A549 (cell line): ENCODE data around the gene MSMO1. TPM values are rescaled to one million over a fixed set of nuclear protein-coding genes. Genes with fewer than 3 reads are reported as not detected.

Source experiments
- ATAC-seq, 2 experiments: fragments of 200-7000 bp in 1 of 2; fragments of >200 bp in 1 of 2; cut with Nextera tagmentation in 1 of 2; cut with Tn5 transposase in 1 of 2; 3 replicates each; pipeline versions ENCODE4 v1.8.0 to v1.9.1; 2018 to 2020; ENCODE audit warnings: mild to moderate bottlenecking in 1 of 2, moderate library complexity in 1 of 2
- CTCF ChIA-PET: fragments of 300-600 bp; sonication (Branson Sonifier 250); formaldehyde crosslinking; extraction: SDS; loops from one replicate; lab custom pipeline; 2021; ENCODE audit warnings: antibody characterized with exemption, inconsistent platforms; lab: Yijun Ruan, JAX
- POLR2A ChIA-PET: fragments of 350-600 bp; formaldehyde crosslinking; extraction: SDS; loops from one replicate; lab custom pipeline; 2021; ENCODE audit warnings: antibody characterized with exemption, inconsistent platforms; lab: Yijun Ruan, JAX
- DNase-seq, 2 experiments: peaks; one replicate each; pipeline versions ENCODE4 v3.0.0 to v3.0.0-alpha.2; 2011 to 2016; ENCODE audit warnings: low read depth in 1 of 2, low spot score in 1 of 2
- FAIRE-seq: peaks from 2 replicates; lab custom pipeline; 2011; peaks lifted over from hg19 to GRCh38; lab: Jason Lieb, UNC
- H3K27ac ChIP-seq, 2 experiments: fragments of >200 bp; sonication (Bioruptor Twin); formaldehyde crosslinking; 3 replicates each; pipeline ENCODE4 v1.5.1; 2016 to 2017
- H3K4me1 ChIP-seq: fragments of >200 bp; sonication (Bioruptor Twin); formaldehyde crosslinking; 3 replicates; pipeline ENCODE4 v1.6.1; 2016
- H3K4me2 ChIP-seq: fragments of >200 bp; sonication (Bioruptor Twin); formaldehyde crosslinking; 3 replicates; pipeline ENCODE4 v1.6.1; 2016
- H3K4me3 ChIP-seq: fragments of >200 bp; sonication (Bioruptor Twin); formaldehyde crosslinking; 3 replicates; pipeline ENCODE4 v1.5.1; 2016
- H3K9me3 ChIP-seq: fragments of >200 bp; sonication (Bioruptor Twin); formaldehyde crosslinking; 3 replicates; pipeline ENCODE4 v1.6.1; 2016
- BCL3 ChIP-seq: fragments of >200 bp; sonication (Bioruptor Twin); formaldehyde crosslinking; IDR thresholded peaks from 3 replicates; pipeline ENCODE4 v1.6.1; 2016
- CBX2 ChIP-seq: fragments of 200-600 bp; sonication (generic); IDR thresholded peaks from 2 replicates; pipeline ENCODE4 v1.6.1; 2016; ENCODE audit warnings: low read depth, mild to moderate bottlenecking, borderline replicate concordance
- CBX8 ChIP-seq: fragments of 200-600 bp; sonication (generic); IDR thresholded peaks from 2 replicates; pipeline ENCODE4 v1.6.1; 2016
- CEBPB ChIP-seq, 2 experiments: fragments of >200 bp in 1 of 2; sonication (Bioruptor Twin) in 1 of 2; formaldehyde crosslinking in 1 of 2; IDR thresholded peaks; 2 replicates each; pipeline ENCODE4 v1.6.1; 2012 to 2016
- E2F6 ChIP-seq: IDR thresholded peaks from 2 replicates; pipeline ENCODE4 v1.6.1; 2012; ENCODE audit warnings: low read depth, borderline replicate concordance
- ELK1 ChIP-seq: fragments of 150-350 bp; IDR thresholded peaks from 2 replicates; pipeline ENCODE4 v1.6.1; 2014; ENCODE audit warnings: low read depth, mild to moderate bottlenecking, low read length
- EP300 ChIP-seq, 2 experiments: fragments of >200 bp; sonication (Bioruptor Twin); formaldehyde crosslinking; IDR thresholded peaks; 2 replicates in 1 of 2; 3 replicates in 1 of 2; pipeline ENCODE4 v1.6.1; 2016 to 2017
- ESRRA ChIP-seq: fragments of 150-350 bp; IDR thresholded peaks from 2 replicates; pipeline ENCODE4 v1.6.1; 2014; ENCODE audit warnings: mild to moderate bottlenecking, low read length, borderline replicate concordance
- FOSB ChIP-seq: fragments of 250-450 bp; sonication (Bioruptor Pico); IDR thresholded peaks from 2 replicates; pipeline ENCODE4 v1.5.0; 2020; ENCODE audit warnings: mild to moderate bottlenecking, moderate library complexity
- FOSL2 ChIP-seq, 2 experiments: fragments of 450-650 bp in 1 of 2; fragments of >200 bp in 1 of 2; sonication (Bioruptor Twin) in 1 of 2; formaldehyde crosslinking; IDR thresholded peaks; 2 replicates each; pipeline versions ENCODE4 v1.5.0 to v1.6.1; 2016 to 2020; ENCODE audit warnings: mild to moderate bottlenecking in 1 of 2, moderate library complexity in 1 of 2
- FOXS1 ChIP-seq: fragments of 250-450 bp; sonication (Bioruptor Pico); IDR thresholded peaks from 2 replicates; pipeline ENCODE4 v1.5.0; 2020; ENCODE audit warnings: mild to moderate bottlenecking, moderate library complexity
- GATA3 ChIP-seq: IDR thresholded peaks from 2 replicates; pipeline ENCODE4 v1.6.1; 2012; ENCODE audit warnings: borderline replicate concordance
- HDAC2 ChIP-seq: fragments of 200-600 bp; sonication (generic); IDR thresholded peaks from 2 replicates; pipeline ENCODE4 v1.6.1; 2016
- HES2 ChIP-seq: fragments of >200 bp; sonication (Bioruptor Twin); formaldehyde crosslinking; IDR thresholded peaks from 2 replicates; pipeline ENCODE4 v1.6.1; 2016
- HEYL ChIP-seq: fragments of 250-450 bp; sonication (Bioruptor Pico); IDR thresholded peaks from 2 replicates; pipeline ENCODE4 v1.8.0; 2021; ENCODE audit warnings: mild to moderate bottlenecking, moderate library complexity
- HOXA7 ChIP-seq: fragments of 250-450 bp; sonication (Bioruptor Pico); IDR thresholded peaks from 2 replicates; pipeline ENCODE4 v1.5.0; 2020; ENCODE audit warnings: mild to moderate bottlenecking, moderate library complexity
- KDM1A ChIP-seq: fragments of 200-600 bp; sonication (generic); IDR thresholded peaks from 2 replicates; pipeline ENCODE4 v1.6.1; 2016; ENCODE audit warnings: low read depth, mild to moderate bottlenecking
- MAX ChIP-seq: IDR thresholded peaks from 2 replicates; pipeline ENCODE4 v1.6.1; 2012
- MAZ ChIP-seq: fragments of 150-350 bp; IDR thresholded peaks from 2 replicates; pipeline ENCODE4 v1.6.1; 2014; ENCODE audit warnings: antibody characterized with exemption, low read depth, low read length, borderline replicate concordance
- MYC ChIP-seq: IDR thresholded peaks from 2 replicates; pipeline ENCODE4 v1.6.1; 2012; ENCODE audit warnings: mild to moderate bottlenecking, inconsistent platforms, low read length, improper control_type of control experiment, borderline replicate concordance
- PBX3 ChIP-seq: IDR thresholded peaks from 2 replicates; pipeline ENCODE4 v1.6.1; 2012
- PHF8 ChIP-seq: fragments of 200-600 bp; sonication (generic); IDR thresholded peaks from 2 replicates; pipeline ENCODE4 v1.6.1; 2016; ENCODE audit warnings: low read depth, mild to moderate bottlenecking, antibody characterized with exemption, moderate library complexity, borderline replicate concordance
- POLR2AphosphoS2 ChIP-seq: conservative IDR thresholded peaks from 2 replicates; pipeline ENCODE4 v1.6.1; 2012; ENCODE audit warnings: low read length, improper control_type of control experiment, inconsistent platforms
- RARB ChIP-seq: fragments of 250-450 bp; sonication (Bioruptor Pico); IDR thresholded peaks from 2 replicates; pipeline ENCODE4 v1.8.0; 2021; ENCODE audit warnings: mild to moderate bottlenecking, moderate library complexity
- RCOR1 ChIP-seq: fragments of 150-350 bp; IDR thresholded peaks from 2 replicates; pipeline ENCODE4 v1.6.1; 2014; ENCODE audit warnings: antibody characterized with exemption, low read length, low read depth
- RFX5 ChIP-seq: fragments of 450-650 bp; IDR thresholded peaks from 2 replicates; pipeline ENCODE4 v1.7.1; 2014; ENCODE audit warnings: antibody characterized with exemption, mild to moderate bottlenecking, moderate library complexity
- RNF2 ChIP-seq: fragments of 200-600 bp; sonication (generic); IDR thresholded peaks from 2 replicates; pipeline ENCODE4 v1.6.1; 2016; ENCODE audit warnings: low read depth, mild to moderate bottlenecking, antibody characterized with exemption, moderate library complexity, borderline replicate concordance
- TP53 ChIP-seq: fragments of 250-450 bp; sonication (Bioruptor Pico); IDR thresholded peaks from 2 replicates; pipeline ENCODE4 v1.5.0; 2021; ENCODE audit warnings: mild to moderate bottlenecking, moderate library complexity
- ZNF302 ChIP-seq: fragments of 250-450 bp; sonication (Bioruptor Pico); IDR thresholded peaks from 2 replicates; pipeline ENCODE4 v1.9.0; 2021; ENCODE audit warnings: inconsistent platforms, mild to moderate bottlenecking, moderate library complexity
- ZSCAN20 ChIP-seq: fragments of 250-450 bp; sonication (Bioruptor Pico); IDR thresholded peaks from 2 replicates; pipeline ENCODE4 v1.8.0; 2022; ENCODE audit warnings: mild to moderate bottlenecking, moderate library complexity
- WGBS: methylation state at CpG from one replicate; pipeline ENCODE4 v1.1.6; 2017; ENCODE audit errors: missing lambda C conversion rate; 5-methylcytosine and 5-hydroxymethylcytosine counted together
- polyA plus RNA-seq, 4 experiments: library from polyadenylated mRNA; depleted of rRNA in 3 of 4; stranded (reverse); fragments of >200 nt; fragmentation: RNase III in 1 of 4; extraction: RNeasy Plus Mini Kit Qiagen cat#74134 plus additional on column Dnase treatment in 1 of 4; gene quantifications; 2 replicates in 3 of 4; 3 replicates in 1 of 4; pipeline ENCODE4 v1.2.3, GENCODE V29; 2011 to 2017

The MSMO1 gene
- polyA plus RNA-seq, 2 of the 4 experiments (the other 2 are of a cell fraction): 32.3 to 37.2 TPM

GRCh38 chr4:165385126-165385525, 57.7 kb downstream of the MSMO1 start (continued):
- TF ChIP-seq FOSL2 (IDR thresholded peaks at IDR 0.05) (no peak), FOSL2 (CRISPR knock-in tag; IDR thresholded peaks at IDR 0.05) (no peak), CBX8 (no peak), ESRRA (no peak), HDAC2 (no peak), ZSCAN20 (CRISPR knock-in tag) (no peak), ELK1 (no peak), PBX3 (no peak), RCOR1 (no peak), ZNF302 (CRISPR knock-in tag) (no peak)
- TF ChIP-seq, all 56 proteins: peak for 0

- POLR2A ChIA-PET: no interaction called here
- 68% methylated on average over 1 of the region's 1 CpG for WGBS
- no peak for ATAC-seq
- H3K9me3 ChIP-seq: no peaks in the 10 kb centered on the region
- no peak for DNase-seq
- CTCF ChIA-PET: interaction anchor here (1.1 kb wide), 1 partner anchor 255 kb away, joined by 3 read pairs; no protein-coding TSS in a partner anchor
- no peak for TF ChIP-seq MAZ
- TF ChIP-seq CBX8: no peak
- no peak for TF ChIP-seq ELK1
- TF ChIP-seq ZNF302 (CRISPR knock-in tag): no peak
- TF ChIP-seq HOXA7 (CRISPR knock-in tag): no peak
- no peak for TF ChIP-seq RNF2
- no peak for TF ChIP-seq MAX
- no peak for TF ChIP-seq GATA3
- TF ChIP-seq HEYL (CRISPR knock-in tag): no peak
- no peak for TF ChIP-seq HES2
- no peak for TF ChIP-seq RFX5
- no peak overlapping the region for H3K4me3 ChIP-seq
- no peak overlapping the region for H3K4me2 ChIP-seq
- no peaks in the 10 kb centered on the region for H3K4me1 ChIP-seq
- no peak for FAIRE-seq
- H3K27ac ChIP-seq: no peak overlapping the region
Measured at GRCh38 chr4:165386328-165386727, 58.9 kb downstream of the MSMO1 start.

GRCh38 chr4:165388756-165389155, 61.3 kb downstream of the MSMO1 start:
- CTCF ChIA-PET: no interaction called here
- ATAC-seq (no peak), FAIRE-seq (no peak), DNase-seq (no peak)
- Histone ChIP-seq H3K4me2 (no peak overlapping the region), H3K4me3 (no peak overlapping the region), H3K4me1 (no peaks in the 10 kb centered on the region), H3K27ac (no peak overlapping the region), H3K9me3 (no peaks in the 10 kb centered on the region)
- POLR2A ChIA-PET: no interaction called here
- no peak for TF ChIP-seq CBX2
- no peak for TF ChIP-seq CEBPB (IDR thresholded peaks at IDR 0.05)
- TF ChIP-seq FOSB (CRISPR knock-in tag): no peak
- no peak for TF ChIP-seq PHF8
- TF ChIP-seq MYC: no peak
- no peak for TF ChIP-seq HDAC2
- no peak for TF ChIP-seq TP53
- no peak for TF ChIP-seq BCL3
- TF ChIP-seq E2F6: no peak
- TF ChIP-seq HOXA7 (CRISPR knock-in tag): no peak
- no peak for TF ChIP-seq KDM1A
- no peak for TF ChIP-seq MAZ
- no peak for TF ChIP-seq POLR2AphosphoS2
- no peak for TF ChIP-seq EP300 (IDR thresholded peaks at IDR 0.05)
- TF ChIP-seq ZSCAN20 (CRISPR knock-in tag): no peak
- no peak for TF ChIP-seq RARB (CRISPR knock-in tag)
- TF ChIP-seq HES2: no peak
- TF ChIP-seq FOXS1 (CRISPR knock-in tag): no peak
- no peak for TF ChIP-seq HEYL (CRISPR knock-in tag)
- TF ChIP-seq, all 56 proteins: peak for 0
